ENCODE results near the gene COL18A1.

Gene COL18A1

GRCh38 chr21:45401916-45402900, 2.8 kb upstream of the COL18A1 start:
- DNase-seq (ENCODE audit: low read depth): no peak

- DNase-seq (ENCODE audit: low read depth): no peak
These were observed 1.7 kb upstream of the COL18A1 start for GRCh38 chr21:45403133-45403824.

- no peak for DNase-seq (ENCODE audit: low read depth)
These were observed 888 bp upstream of the COL18A1 start for GRCh38 chr21:45403825-45404729.

GRCh38 chr21:45405271-45405818, 380 bp downstream of the COL18A1 start:
- DNase-seq (ENCODE audit: low read depth): no peak

- DNase-seq (ENCODE audit: low read depth): no peak
These were observed 1.1 kb downstream of the COL18A1 start for GRCh38 chr21:45405819-45406762.

GRCh38 chr21:45406801-45407628, 2.0 kb downstream of the COL18A1 start:
- no peak for DNase-seq (ENCODE audit: low read depth)

DNA sequence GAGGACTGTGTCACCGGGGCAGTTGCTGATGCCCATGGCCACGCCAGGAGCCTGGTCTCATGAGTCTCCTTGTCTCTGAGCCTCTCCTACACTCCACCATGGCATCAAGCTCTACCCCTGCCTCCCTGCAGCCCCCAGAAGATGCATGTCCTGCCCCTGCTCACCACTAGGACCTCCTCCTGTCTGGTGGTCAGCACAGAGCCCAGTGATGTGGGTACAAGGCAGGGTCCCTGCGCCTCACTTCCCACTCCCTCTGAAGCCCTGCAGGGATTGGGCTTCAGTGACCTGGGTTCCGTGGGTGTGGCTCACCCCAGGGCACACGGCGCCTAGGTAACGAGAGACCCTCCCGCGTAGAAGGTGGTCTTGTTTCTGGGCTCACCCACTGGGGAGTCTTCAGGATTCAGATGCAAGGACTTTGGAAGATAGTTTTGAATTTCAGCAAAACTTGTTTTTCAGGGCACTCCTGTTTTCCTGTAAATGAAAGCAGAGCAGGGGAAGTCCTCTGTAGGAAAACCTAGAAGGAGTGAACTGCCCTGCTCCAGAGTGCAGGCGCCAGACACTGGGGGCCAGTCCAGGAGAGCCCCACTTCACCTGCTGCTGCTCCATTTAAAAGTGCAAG, 2.8 kb downstream of the COL18A1 start:
- DNase-seq (ENCODE audit: low read depth): no peak

- DNase-seq (ENCODE audit: low read depth): no peak
These were observed 3.4 kb downstream of the COL18A1 start for GRCh38 chr21:45408271-45408791.

- DNase-seq (ENCODE audit: low read depth): no peak
These were observed 3.9 kb downstream of the COL18A1 start for GRCh38 chr21:45408801-45409261.

DNA sequence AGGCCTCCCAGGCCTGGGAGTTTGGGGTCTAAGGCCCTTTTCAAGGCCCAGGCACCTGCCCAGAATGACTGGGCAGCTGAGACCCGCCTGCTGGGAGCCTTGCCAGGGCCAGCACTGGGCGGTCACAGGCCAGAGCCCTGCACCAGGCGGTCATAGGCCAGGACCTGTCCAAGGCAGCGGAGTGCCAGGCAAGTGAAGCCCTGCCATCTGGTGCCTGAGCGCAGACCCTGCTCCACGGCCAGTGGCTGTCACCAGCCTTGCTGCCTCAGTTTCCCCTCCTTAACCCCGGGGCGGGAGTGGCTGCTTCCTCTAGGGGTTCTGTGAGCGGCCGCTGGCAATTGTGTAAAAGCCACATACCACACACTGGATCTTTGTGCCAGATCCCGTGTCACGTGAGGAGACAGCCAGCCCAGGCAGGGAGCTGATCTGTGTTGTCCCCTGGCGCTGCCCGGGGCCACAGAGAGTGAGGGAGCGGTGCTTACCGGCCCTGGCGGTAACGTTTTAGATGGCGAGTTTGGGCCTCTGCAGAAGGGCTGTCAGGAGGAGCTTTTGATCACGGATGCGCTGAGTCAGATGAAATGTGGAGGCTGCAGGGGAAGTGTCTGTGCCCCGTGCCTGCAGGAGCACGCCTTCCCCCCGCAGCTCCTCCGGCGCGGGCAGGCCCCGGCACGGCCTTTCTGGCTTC, 4.6 kb downstream of the COL18A1 start:
- DNase-seq (ENCODE audit: low read depth): no peak

DNA sequence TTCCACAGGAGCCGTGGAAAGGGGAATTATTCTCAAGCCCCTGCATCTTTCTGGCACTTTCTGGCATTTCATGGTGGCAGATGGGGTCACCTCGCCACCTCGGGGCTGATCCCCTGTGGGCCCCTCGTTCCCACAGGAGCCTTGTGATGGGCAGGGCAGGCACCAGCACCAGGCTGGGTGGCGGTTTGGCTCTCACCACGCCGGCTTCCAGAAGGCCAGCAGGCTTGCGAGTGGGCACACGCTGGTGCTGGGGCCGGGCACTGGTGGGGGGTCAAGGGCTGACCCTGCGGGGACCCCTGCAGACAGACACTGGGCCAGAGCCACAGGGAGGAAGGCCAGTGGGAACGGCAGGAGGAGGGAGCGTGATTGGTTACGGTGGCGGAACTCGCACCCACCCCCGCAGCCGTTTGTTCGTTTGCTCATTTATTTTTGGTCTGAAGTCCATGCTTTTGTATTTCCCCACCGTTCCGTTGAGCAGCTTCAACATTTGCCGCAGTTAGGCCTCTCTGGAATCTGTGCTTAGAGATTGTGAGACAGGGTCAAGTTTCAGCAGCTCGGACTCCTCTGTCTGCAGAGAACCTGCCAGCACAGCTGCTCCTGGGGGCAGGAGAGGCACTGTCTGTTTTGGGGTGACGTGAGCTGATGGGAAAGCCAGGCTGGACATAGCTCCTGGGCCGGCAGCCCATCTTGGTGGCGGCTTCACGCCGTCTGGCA, 5.3 kb downstream of the COL18A1 start:
- DNase-seq (ENCODE audit: low read depth): no peak

GRCh38 chr21:45410865-45411809, 6.2 kb downstream of the COL18A1 start:
- no peak for DNase-seq (ENCODE audit: low read depth)

GRCh38 chr21:45411810-45412206, 6.8 kb downstream of the COL18A1 start:
- DNase-seq (ENCODE audit: low read depth): no peak

DNA sequence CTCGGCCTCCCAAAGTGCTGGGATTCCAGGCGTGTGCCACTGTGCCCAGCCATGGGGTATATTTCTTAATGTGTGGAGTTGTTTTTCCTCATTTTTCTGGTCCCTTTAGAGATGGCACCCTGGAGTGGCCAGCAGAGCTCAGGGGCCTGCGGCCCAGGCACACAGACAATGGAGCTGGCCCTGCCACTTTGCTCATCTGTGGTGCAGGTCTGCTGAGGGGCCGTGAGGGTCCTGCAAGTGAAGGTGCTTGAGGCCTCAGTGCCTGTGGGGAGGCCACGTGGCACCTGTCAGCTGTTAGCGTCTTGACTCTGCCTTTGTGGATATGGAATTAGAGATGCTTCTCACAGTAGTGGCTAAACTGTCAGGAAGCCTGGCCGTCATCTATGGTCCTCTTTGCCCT, 7.5 kb downstream of the COL18A1 start:
- no peak for DNase-seq (ENCODE audit: low read depth)

DNA sequence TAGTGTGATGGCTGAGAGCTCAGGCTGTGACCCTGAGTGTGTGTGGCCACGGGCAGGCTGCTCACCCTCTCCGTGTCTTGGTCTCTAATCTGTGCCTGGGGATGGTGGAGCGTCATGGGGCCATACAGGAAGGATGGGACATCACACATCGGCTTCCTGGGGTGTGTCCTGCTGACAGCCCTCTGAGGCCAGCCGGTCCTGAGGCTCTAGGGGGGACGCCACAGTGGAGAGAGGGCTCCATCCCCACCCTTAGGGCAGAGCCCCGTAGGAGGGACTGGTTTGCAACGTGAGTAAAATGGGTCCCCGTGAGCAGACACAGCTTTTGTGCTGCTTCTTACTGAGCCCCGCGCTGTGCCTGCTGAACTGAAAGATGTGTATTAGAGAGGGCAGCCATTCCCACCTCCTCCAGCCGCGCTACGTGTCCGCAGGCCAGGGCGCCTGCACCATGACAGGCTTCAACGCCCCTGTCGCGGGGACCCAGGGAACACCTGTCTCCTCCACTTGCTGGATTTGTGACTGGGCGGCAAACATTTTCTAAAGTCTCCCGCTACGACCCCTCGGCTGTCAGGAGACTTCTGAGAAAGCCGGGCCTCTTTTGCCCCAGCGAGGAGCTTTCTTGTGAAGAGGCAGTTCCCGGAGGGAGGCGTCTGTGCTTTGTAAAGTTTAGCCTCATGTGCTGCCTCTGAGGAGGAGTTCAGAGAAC, 8.1 kb downstream of the COL18A1 start:
- DNase-seq (ENCODE audit: low read depth): no peak

- no peak for DNase-seq (ENCODE audit: low read depth)
These were observed 9.0 kb downstream of the COL18A1 start for GRCh38 chr21:45413922-45414321.

Measured in GM04504 (cell line).